Ovary (tissue), 3 donors: ENCODE data around the gene GRK5.
"Not testable (repeated sequence)": the region's sequence is repeated elsewhere in the genome, so short reads cannot be mapped to it uniquely, and the experiment has no call there.

Experiments
- EP300 ChIP-seq: sonication (generic); formaldehyde crosslinking; IDR thresholded peaks from one replicate; pipeline ENCODE4 v1.6.1; 2017; ENCODE audit warnings: antibody characterized with exemption
- POLR2A ChIP-seq: fragments of 450-650 bp; IDR thresholded peaks from one replicate; pipeline ENCODE4 v1.6.1; 2017; ENCODE audit warnings: antibody characterized with exemption, mild to moderate bottlenecking, moderate library complexity
- TF ChIP-seq, protein P1 (sequence below), 3 donors: fragments of 450-650 bp in 2 of 3; fragments of 200-600 bp in 1 of 3; IDR thresholded peaks; one replicate each; pipeline versions ENCODE4 v1.5.1 to v1.8.0; 2016 to 2022; ENCODE audit warnings: antibody characterized with exemption in 3 of 3, mild to moderate bottlenecking in 1 of 3
- donor health status: DM: no; HTN: no; CAD: no.

DNA sequence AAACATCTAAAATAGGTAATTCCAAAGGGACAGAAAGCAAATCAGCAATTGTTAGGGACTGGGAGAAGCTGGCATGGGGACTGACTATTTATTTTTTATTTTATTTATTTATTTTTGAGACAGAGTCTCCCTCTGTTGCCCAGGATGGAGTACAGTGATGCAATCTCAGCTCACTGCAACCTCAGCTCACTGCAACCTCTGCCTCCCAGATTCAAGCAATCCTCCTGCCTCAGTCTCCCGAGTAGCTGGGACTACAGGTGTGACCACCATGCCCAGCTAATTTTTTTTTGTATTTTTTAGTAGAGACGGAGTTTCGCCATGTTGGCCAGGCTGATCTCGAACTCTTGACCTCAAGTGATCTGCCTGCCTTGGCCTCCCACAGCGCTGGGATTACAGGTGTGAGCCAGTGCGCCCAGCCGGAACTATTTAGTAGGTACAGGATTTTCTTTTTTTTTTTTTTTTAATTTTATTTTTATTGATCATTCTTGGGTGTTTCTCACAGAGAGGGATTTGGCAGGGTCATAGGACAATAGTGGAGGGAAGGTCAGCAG, 26.4 kb upstream of the GRK5 start:
- TF ChIP-seq, protein P1, sequence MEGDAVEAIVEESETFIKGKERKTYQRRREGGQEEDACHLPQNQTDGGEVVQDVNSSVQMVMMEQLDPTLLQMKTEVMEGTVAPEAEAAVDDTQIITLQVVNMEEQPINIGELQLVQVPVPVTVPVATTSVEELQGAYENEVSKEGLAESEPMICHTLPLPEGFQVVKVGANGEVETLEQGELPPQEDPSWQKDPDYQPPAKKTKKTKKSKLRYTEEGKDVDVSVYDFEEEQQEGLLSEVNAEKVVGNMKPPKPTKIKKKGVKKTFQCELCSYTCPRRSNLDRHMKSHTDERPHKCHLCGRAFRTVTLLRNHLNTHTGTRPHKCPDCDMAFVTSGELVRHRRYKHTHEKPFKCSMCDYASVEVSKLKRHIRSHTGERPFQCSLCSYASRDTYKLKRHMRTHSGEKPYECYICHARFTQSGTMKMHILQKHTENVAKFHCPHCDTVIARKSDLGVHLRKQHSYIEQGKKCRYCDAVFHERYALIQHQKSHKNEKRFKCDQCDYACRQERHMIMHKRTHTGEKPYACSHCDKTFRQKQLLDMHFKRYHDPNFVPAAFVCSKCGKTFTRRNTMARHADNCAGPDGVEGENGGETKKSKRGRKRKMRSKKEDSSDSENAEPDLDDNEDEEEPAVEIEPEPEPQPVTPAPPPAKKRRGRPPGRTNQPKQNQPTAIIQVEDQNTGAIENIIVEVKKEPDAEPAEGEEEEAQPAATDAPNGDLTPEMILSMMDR (IDR thresholded peaks at IDR 0.05): not testable (repeated sequence)
- not testable (repeated sequence) for TF ChIP-seq POLR2A, EP300
